Measurements from ENCODE around the gene SERINC3.

SERINC3 gene

GRCh38 chr20:44513871-44514270, 8.0 kb downstream of the SERINC3 start:
- in situ Hi-C loops (cut with MboI; ENCODE audit: low sequenced_read_pairs, unreplicated experiment): no loop called here
- DNase-seq (ENCODE audit: low spot score): no peak
- no peak for TF ChIP-seq CTCF (IDR thresholded peaks at IDR 0.05; ENCODE audit: borderline replicate concordance, control extremely low read depth, extremely low read depth, insufficient read depth, missing control alignments)

- in situ Hi-C loops (cut with MboI; ENCODE audit: low sequenced_read_pairs, unreplicated experiment): no loop called here
- no peak for DNase-seq (ENCODE audit: low spot score)
- TF ChIP-seq CTCF (IDR thresholded peaks at IDR 0.05; ENCODE audit: borderline replicate concordance, control extremely low read depth, extremely low read depth, insufficient read depth, missing control alignments): no peak
Measured at GRCh38 chr20:44509762-44510161, 12.1 kb downstream of the SERINC3 start.

- in situ Hi-C loops (cut with MboI; ENCODE audit: low sequenced_read_pairs, unreplicated experiment): no loop called here
- TF ChIP-seq CTCF (IDR thresholded peaks at IDR 0.05; ENCODE audit: borderline replicate concordance, control extremely low read depth, extremely low read depth, insufficient read depth, missing control alignments): no peak
- no peak for DNase-seq (ENCODE audit: low spot score)
Measured at GRCh38 chr20:44504402-44505307, 17.2 kb downstream of the SERINC3 start.

GRCh38 chr20:44502968-44503367, 18.9 kb downstream of the SERINC3 start:
- DNase-seq (ENCODE audit: low spot score): no peak
- TF ChIP-seq CTCF (IDR thresholded peaks at IDR 0.05; ENCODE audit: borderline replicate concordance, control extremely low read depth, extremely low read depth, insufficient read depth, missing control alignments): no peak
- in situ Hi-C loops (cut with MboI; ENCODE audit: low sequenced_read_pairs, unreplicated experiment): no loop called here

GRCh38 chr20:44501448-44501847, 20.4 kb downstream of the SERINC3 start:
- no peak for DNase-seq (ENCODE audit: low spot score)
- in situ Hi-C loops (cut with MboI; ENCODE audit: low sequenced_read_pairs, unreplicated experiment): no loop called here
- TF ChIP-seq CTCF (IDR thresholded peaks at IDR 0.05; ENCODE audit: borderline replicate concordance, control extremely low read depth, extremely low read depth, insufficient read depth, missing control alignments): no peak

GRCh38 chr20:44500221-44500620, 21.6 kb downstream of the SERINC3 start:
- no peak for DNase-seq (ENCODE audit: low spot score)
- TF ChIP-seq CTCF (IDR thresholded peaks at IDR 0.05; ENCODE audit: borderline replicate concordance, control extremely low read depth, extremely low read depth, insufficient read depth, missing control alignments): no peak
- in situ Hi-C loops (cut with MboI; ENCODE audit: low sequenced_read_pairs, unreplicated experiment): no loop called here

Measured in GM13976 (cell line).